GM12878 (cell line): ENCODE results near the gene MRPS18A. TPM values are rescaled to one million over a fixed set of nuclear protein-coding genes. Genes with fewer than 3 reads are reported as not detected.

Experiments used
- ATF7 ChIP-seq: fragments of 450-650 bp; IDR thresholded peaks from 2 replicates; pipeline ENCODE4 v1.6.1; 2016; ENCODE audit warnings: low read depth, mild to moderate bottlenecking
- BMI1 ChIP-seq: fragments of 450-650 bp; IDR thresholded peaks from 2 replicates; pipeline ENCODE4 v1.6.1; 2016; ENCODE audit warnings: mild to moderate bottlenecking, moderate library complexity, borderline replicate concordance
- BRCA1 ChIP-seq: IDR thresholded peaks from 2 replicates; pipeline ENCODE4 v1.6.1; 2011; ENCODE audit warnings: low read depth, low read length, improper control_type of control experiment
- CHD1 ChIP-seq: IDR thresholded peaks from 2 replicates; pipeline ENCODE4 v1.6.1; 2012; ENCODE audit warnings: low read depth, low read length, improper control_type of control experiment
- CHD2 ChIP-seq: IDR thresholded peaks from 2 replicates; pipeline ENCODE4 v1.6.1; 2011; ENCODE audit warnings: low read depth, low read length, improper control_type of control experiment, borderline replicate concordance
- CREB1 ChIP-seq: IDR thresholded peaks from 2 replicates; pipeline ENCODE4 v1.6.1; 2012; ENCODE audit warnings: low read depth, mild to moderate bottlenecking, inconsistent platforms
- DPF2 ChIP-seq: fragments of 450-650 bp; IDR thresholded peaks from 2 replicates; pipeline ENCODE4 v1.6.1; 2017; ENCODE audit warnings: mild to moderate bottlenecking
- EED ChIP-seq: sonication (generic); IDR thresholded peaks from 2 replicates; pipeline ENCODE4 v1.6.1; 2016; ENCODE audit warnings: antibody characterized with exemption, low read depth
- GABPA ChIP-seq: IDR thresholded peaks from 2 replicates; pipeline ENCODE4 v1.6.1; 2014; ENCODE audit warnings: antibody characterized with exemption, low read depth, mild to moderate bottlenecking, inconsistent platforms
- KDM1A ChIP-seq: fragments of 200-600 bp; sonication (generic); IDR thresholded peaks from 2 replicates; pipeline ENCODE4 v1.6.1; 2016; ENCODE audit warnings: borderline replicate concordance
- MAX ChIP-seq: IDR thresholded peaks from 2 replicates; pipeline ENCODE4 v1.6.1; 2012; ENCODE audit warnings: low read depth, low read length, improper control_type of control experiment
- MXI1 ChIP-seq: fragments of 150-350 bp; IDR thresholded peaks from 2 replicates; pipeline ENCODE4 v1.6.1; 2011; ENCODE audit warnings: low read depth, mild to moderate bottlenecking, inconsistent platforms, low read length, improper control_type of control experiment
- NBN ChIP-seq: fragments of 450-650 bp; IDR thresholded peaks from 2 replicates; pipeline ENCODE4 v1.6.1; 2016
- NRF1 ChIP-seq: conservative IDR thresholded peaks from 2 replicates; pipeline ENCODE4 v1.6.1; 2011; ENCODE audit warnings: mild to moderate bottlenecking, low read depth, low read length, improper control_type of control experiment
- PBX3 ChIP-seq: IDR thresholded peaks from 2 replicates; pipeline ENCODE4 v1.6.1; 2011; ENCODE audit warnings: mild to moderate bottlenecking, low read depth, low read length, moderate library complexity; ENCODE audit not compliant: insufficient replicate concordance
- PKNOX1 ChIP-seq: fragments of 450-650 bp; IDR thresholded peaks from 2 replicates; pipeline ENCODE4 v1.6.1; 2016; ENCODE audit warnings: mild to moderate bottlenecking
- POLR2A ChIP-seq: IDR thresholded peaks from 2 replicates; pipeline ENCODE4 v1.6.1; 2011; ENCODE audit warnings: low read depth, mild to moderate bottlenecking, low read length
- PRDM15 ChIP-seq: fragments of 450-650 bp; formaldehyde crosslinking; IDR thresholded peaks from 2 replicates; pipeline ENCODE4 v1.4.0; 2020; ENCODE audit warnings: mild to moderate bottlenecking, moderate library complexity
- RBBP5 ChIP-seq: fragments of 200-600 bp; sonication (generic); conservative IDR thresholded peaks from 2 replicates; pipeline ENCODE4 v1.6.1; 2016
- RUNX3 ChIP-seq: IDR thresholded peaks from 2 replicates; pipeline ENCODE4 v1.6.1; 2012; ENCODE audit warnings: low read length, inconsistent platforms
- SMAD5 ChIP-seq: IDR thresholded peaks from 2 replicates; pipeline ENCODE4 v1.6.1; 2016; ENCODE audit warnings: antibody characterized with exemption, low read depth
- SREBF2 ChIP-seq: IDR thresholded peaks from 2 replicates; pipeline ENCODE4 v1.6.1; 2012; ENCODE audit warnings: mild to moderate bottlenecking, low read length
- TAF1 ChIP-seq: IDR thresholded peaks from 2 replicates; pipeline ENCODE4 v1.6.1; 2011; ENCODE audit warnings: mild to moderate bottlenecking, low read depth, low read length, borderline replicate concordance
- USF1 ChIP-seq: IDR thresholded peaks from 2 replicates; pipeline ENCODE4 v1.6.1; 2011; ENCODE audit warnings: borderline replicate concordance, low read depth, mild to moderate bottlenecking, moderate library complexity, mixed read lengths, low read length; ENCODE audit not compliant: insufficient read depth; ENCODE audit errors: extremely low read length
- ZBED1 ChIP-seq: IDR thresholded peaks from 2 replicates; pipeline ENCODE4 v1.6.1; 2016; ENCODE audit warnings: borderline replicate concordance
- ZNF207 ChIP-seq: fragments of 450-650 bp; IDR thresholded peaks from 2 replicates; pipeline ENCODE4 v1.6.1; 2014; ENCODE audit warnings: antibody characterized with exemption, mild to moderate bottlenecking, borderline replicate concordance
- polyA plus RNA-seq, 11 experiments: library from polyadenylated mRNA; depleted of rRNA in 4 of 11; unstranded in 6 of 11; stranded (reverse) in 5 of 11; fragments of >200 nt; fragmentation: Nextera tagmentation in 4 of 11; fragmentation: Illumina TruSeq in 1 of 11; extraction: Ambion mirVana in 4 of 11; extraction: Trizol in 1 of 11; gene quantifications; 1 replicate in 1 of 11; 2 replicates in 10 of 11; pipeline versions ENCODE4 v1.2.1 to v1.2.3, GENCODE V29; 2011 to 2016; ENCODE audit warnings: inconsistent platforms in 2 of 11, missing spikeins in 2 of 11, low read depth in 1 of 11
- total RNA-seq, 4 experiments: library from RNA; depleted of rRNA in 3 of 4; stranded (reverse); fragments of >200 nt in 3 of 4; fragmentation: Illumina TruSeq in 1 of 4; extraction: Trizol in 1 of 4; gene quantifications; 2 replicates each; pipeline versions ENCODE4 v1.2.1 to v1.2.3, GENCODE V29; 2013 to 2021

Gene MRPS18A
- total and polyA plus RNA-seq, 10 of the 15 experiments (the other 5 are each of a cell fraction or from before 2014, with no cell fraction given): 66.3 to 158 (median 98.7) TPM

GRCh38 chr6:43687437-43688347 lies at the start of gene MRPS18A (continued):
- TF ChIP-seq USF1 (no peak), DPF2 (no peak), CHD2 (no peak; the same call in 1 of the 2 replicates), CREB1 (peak; percentile 56), RUNX3 (peak; percentile 62; the same call in 1 of the 2 replicates), PRDM15 (no peak), ATF7 (no peak), CHD1 (no peak), BMI1 (no peak), SMAD5 (peak; percentile 51; the same call in 1 of the 2 replicates), PKNOX1 (peak; percentile 94), MAX (no peak), KDM1A (no peak), SREBF2 (peak; percentile 60; the same call in 1 of the 2 replicates), GABPA (peak; percentile 97), MXI1 (no peak), EED (no peak), POLR2A (peak; percentile 89), NBN (no peak), ZNF207 (no peak), PBX3 (peak; percentile 78), ZBED1 (no peak), BRCA1 (no peak), RBBP5 (no peak), NRF1 (no peak), TAF1 (peak; percentile 92)
